ENCODE measurements around the gene AIMP1.

Gene AIMP1

GRCh38 chr4:106338671-106339070, 22.3 kb downstream of the AIMP1 start:
- intact Hi-C loops (cut with DNase I; ENCODE audit: low total_unique reads), result no loop called here
- TF ChIP-seq, protein P1, sequence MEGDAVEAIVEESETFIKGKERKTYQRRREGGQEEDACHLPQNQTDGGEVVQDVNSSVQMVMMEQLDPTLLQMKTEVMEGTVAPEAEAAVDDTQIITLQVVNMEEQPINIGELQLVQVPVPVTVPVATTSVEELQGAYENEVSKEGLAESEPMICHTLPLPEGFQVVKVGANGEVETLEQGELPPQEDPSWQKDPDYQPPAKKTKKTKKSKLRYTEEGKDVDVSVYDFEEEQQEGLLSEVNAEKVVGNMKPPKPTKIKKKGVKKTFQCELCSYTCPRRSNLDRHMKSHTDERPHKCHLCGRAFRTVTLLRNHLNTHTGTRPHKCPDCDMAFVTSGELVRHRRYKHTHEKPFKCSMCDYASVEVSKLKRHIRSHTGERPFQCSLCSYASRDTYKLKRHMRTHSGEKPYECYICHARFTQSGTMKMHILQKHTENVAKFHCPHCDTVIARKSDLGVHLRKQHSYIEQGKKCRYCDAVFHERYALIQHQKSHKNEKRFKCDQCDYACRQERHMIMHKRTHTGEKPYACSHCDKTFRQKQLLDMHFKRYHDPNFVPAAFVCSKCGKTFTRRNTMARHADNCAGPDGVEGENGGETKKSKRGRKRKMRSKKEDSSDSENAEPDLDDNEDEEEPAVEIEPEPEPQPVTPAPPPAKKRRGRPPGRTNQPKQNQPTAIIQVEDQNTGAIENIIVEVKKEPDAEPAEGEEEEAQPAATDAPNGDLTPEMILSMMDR (IDR thresholded peaks at IDR 0.05), result no peak
- peaks cover 41 to 67% (median 54%) of the 10 kb centered on the region in 3 donors for H3K36me3 ChIP-seq

GRCh38 chr4:106339431-106339830, 23.1 kb downstream of the AIMP1 start:
- peaks cover 35 to 59% (median 46%) of the 10 kb centered on the region in 3 donors for H3K36me3 ChIP-seq

More at GRCh38 chr4:106338671-106339070, 22.3 kb downstream of the AIMP1 start:
- Histone ChIP-seq H3K27ac (no peak overlapping the region), H3K27me3 (no peaks in the 10 kb centered on the region), H3K4me1 (no peaks in the 10 kb centered on the region), H3K4me3 (no peak overlapping the region), H3K9me3 (peaks cover 0 to 3% (median 0%) of the 10 kb centered on the region in 3 donors)
- no peak for DNase-seq

DNA sequence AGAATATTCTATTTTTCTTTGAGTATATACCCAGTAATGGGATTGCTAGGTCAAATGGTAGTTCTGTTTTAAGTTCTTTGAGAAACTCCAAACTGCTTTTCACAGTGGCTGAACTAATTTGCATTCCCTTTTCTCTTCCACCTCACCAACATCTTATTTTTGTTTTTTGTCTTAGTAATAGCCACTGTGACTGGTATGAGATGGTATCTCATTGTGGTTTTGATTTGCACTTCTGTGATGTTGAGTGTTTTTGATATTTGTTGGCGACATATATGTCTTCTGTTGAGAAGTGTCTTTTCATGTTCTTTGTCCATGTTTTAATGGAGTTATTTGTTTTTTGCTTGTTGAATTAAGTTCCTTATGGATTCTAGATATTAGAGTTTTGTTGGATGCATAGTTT, 24.4 kb downstream of the AIMP1 start:
- H3K4me1 ChIP-seq, result no peaks in the 10 kb centered on the region
- H3K36me3 ChIP-seq, result peaks cover 33 to 46% (median 39%) of the 10 kb centered on the region in 3 donors
- H3K27ac ChIP-seq, result no peak overlapping the region
- DNase-seq, result no peak
- peaks cover 0 to 3% (median 0%) of the 10 kb centered on the region in 3 donors for H3K9me3 ChIP-seq
- TF ChIP-seq, protein P1 (IDR thresholded peaks at IDR 0.05), result no peak
- intact Hi-C loops (cut with DNase I; ENCODE audit: low total_unique reads), result no loop called here
- H3K27me3 ChIP-seq, result no peaks in the 10 kb centered on the region
- no peak overlapping the region for H3K4me3 ChIP-seq

More at GRCh38 chr4:106339431-106339830, 23.1 kb downstream of the AIMP1 start:
- DNase-seq, result no peak
- peaks cover 0 to 3% (median 0%) of the 10 kb centered on the region in 3 donors for H3K9me3 ChIP-seq
- TF ChIP-seq, protein P1 (IDR thresholded peaks at IDR 0.05), result no peak
- no peaks in the 10 kb centered on the region for H3K27me3 ChIP-seq
- intact Hi-C loops (cut with DNase I; ENCODE audit: low total_unique reads), result no loop called here
- H3K4me1 ChIP-seq, result no peaks in the 10 kb centered on the region
- no peak overlapping the region for H3K4me3 ChIP-seq
- no peak overlapping the region for H3K27ac ChIP-seq

DNA sequence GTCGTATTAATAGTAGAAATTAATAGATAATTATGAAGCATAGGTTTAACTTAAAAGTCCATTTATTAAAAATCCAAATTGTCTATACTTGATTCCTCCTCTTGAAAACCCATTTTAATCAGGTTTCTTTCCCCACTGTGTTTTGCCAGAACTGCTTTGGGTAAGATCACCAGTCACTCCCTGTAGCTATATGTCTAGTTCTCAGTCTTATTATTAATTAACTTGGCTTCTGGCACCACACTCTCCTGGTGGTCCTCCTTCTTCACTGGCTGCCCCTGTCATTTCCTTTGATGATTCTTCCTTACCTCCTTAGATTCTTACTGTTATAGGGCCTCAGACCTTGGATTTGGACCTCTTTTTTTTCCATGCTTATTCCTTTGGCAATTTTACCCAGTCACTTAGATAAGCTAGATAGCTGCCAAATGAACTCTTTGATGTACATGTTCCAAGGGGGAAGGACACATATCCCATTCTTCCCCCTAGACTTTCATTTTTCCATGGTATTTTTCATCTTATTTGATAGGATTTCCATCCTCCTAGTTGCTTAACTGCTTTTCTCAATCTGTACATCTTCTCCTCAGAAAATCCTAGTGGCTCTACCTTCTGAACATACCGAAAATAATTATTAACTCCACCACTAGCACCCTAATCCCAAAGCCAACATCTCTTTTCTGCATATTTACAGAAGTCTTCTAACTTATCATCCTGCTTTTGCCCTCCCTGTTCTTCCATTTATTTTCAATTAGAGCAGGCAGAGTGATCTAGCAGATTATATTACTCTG, 27.7 kb downstream of the AIMP1 start:
- no peak overlapping the region for H3K27ac ChIP-seq
- H3K4me3 ChIP-seq, result no peak overlapping the region
- DNase-seq, result no peak
- intact Hi-C loops (cut with DNase I; ENCODE audit: low total_unique reads), result no loop called here
- peaks cover 15 to 34% (median 33%) of the 10 kb centered on the region in 3 donors for H3K36me3 ChIP-seq
- no peaks in the 10 kb centered on the region for H3K27me3 ChIP-seq
- no peaks in the 10 kb centered on the region for H3K4me1 ChIP-seq
- H3K9me3 ChIP-seq, result peaks cover 0 to 3% (median 0%) of the 10 kb centered on the region in 3 donors
- TF ChIP-seq, protein P1 (IDR thresholded peaks at IDR 0.05), result no peak

DNA sequence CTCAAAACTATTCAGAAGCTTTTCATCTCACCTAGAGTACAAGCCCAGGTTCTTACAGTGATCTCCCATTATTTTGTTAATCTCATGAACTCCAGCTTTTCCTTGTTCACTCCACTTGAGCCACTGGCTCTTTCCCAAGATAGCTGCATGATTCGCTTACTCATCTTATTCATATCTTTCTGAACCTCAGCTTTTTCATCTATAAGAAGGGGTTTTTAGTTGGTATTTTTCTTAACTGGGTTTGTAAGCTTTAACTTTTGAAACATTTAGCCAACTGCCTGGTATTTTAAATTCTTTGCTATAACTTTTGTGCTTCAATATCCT, 28.3 kb downstream of the AIMP1 start:
- TF ChIP-seq, protein P1 (IDR thresholded peaks at IDR 0.05), result no peak
- DNase-seq, result no peak
- H3K27ac ChIP-seq, result no peak overlapping the region
- no peak overlapping the region for H3K4me3 ChIP-seq
- peaks cover 14 to 37% (median 30%) of the 10 kb centered on the region in 3 donors for H3K36me3 ChIP-seq
- H3K9me3 ChIP-seq, result peaks cover 0 to 3% (median 0%) of the 10 kb centered on the region in 3 donors
- H3K27me3 ChIP-seq, result no peaks in the 10 kb centered on the region
- H3K4me1 ChIP-seq, result no peaks in the 10 kb centered on the region
- intact Hi-C loops (cut with DNase I; ENCODE audit: low total_unique reads), result no loop called here

Measured in tibial artery (tissue), 4 donors.